ENCODE data around the gene COX17. TPM values are rescaled to one million over a fixed set of nuclear protein-coding genes. Genes with fewer than 3 reads are reported as not detected.

Gene COX17
- total and polyA plus RNA-seq, 2 experiments from 2014 or later = 56.8 to 146 TPM

- no peak for TF ChIP-seq CTCF (IDR thresholded peaks at IDR 0.05; ENCODE audit: low read depth, low read length)
- Histone ChIP-seq H3K27me3 (no peaks in the 10 kb centered on the region), H3K4me3 (peak overlapping the region; percentile 50), H3K36me3 (peaks cover 5% of the 10 kb centered on the region), H3K9me3 (ENCODE audit: low read depth) (no peaks in the 10 kb centered on the region), H3K27ac (peak overlapping the region; percentile 100), H3K4me1 (ENCODE audit: low read depth) (peaks cover 43% of the 10 kb centered on the region)
- no peak for DNase-seq (ENCODE audit: low read depth in 1 of 2, low spot score in 1 of 2)
Measured at GRCh38 chr3:119658994-119659393, 18.2 kb downstream of the COX17 start.

- Histone ChIP-seq H3K4me3 (peak overlapping the region; percentile 50), H3K27ac (peak overlapping the region; percentile 100), H3K36me3 (peaks cover 5% of the 10 kb centered on the region), H3K27me3 (no peaks in the 10 kb centered on the region), H3K9me3 (ENCODE audit: low read depth) (no peaks in the 10 kb centered on the region), H3K4me1 (ENCODE audit: low read depth) (peaks cover 42% of the 10 kb centered on the region)
- TF ChIP-seq CTCF (IDR thresholded peaks at IDR 0.05; ENCODE audit: low read depth, low read length) = no peak
- DNase-seq (ENCODE audit: low read depth in 1 of 2, low spot score in 1 of 2) = no peak
Measured at GRCh38 chr3:119657887-119658702, 19.1 kb downstream of the COX17 start.

GRCh38 chr3:119653876-119654275 is 23.3 kb downstream of the COX17 start:
- Histone ChIP-seq H3K27ac (peak overlapping the region; percentile 3), H3K27me3 (no peaks in the 10 kb centered on the region), H3K9me3 (ENCODE audit: low read depth) (no peaks in the 10 kb centered on the region), H3K4me1 (ENCODE audit: low read depth) (peaks cover 43% of the 10 kb centered on the region), H3K4me3 (no peak overlapping the region), H3K36me3 (peaks cover 19% of the 10 kb centered on the region)
- no peak for TF ChIP-seq CTCF (IDR thresholded peaks at IDR 0.05; ENCODE audit: low read depth, low read length)
- no peak for DNase-seq (ENCODE audit: low read depth in 1 of 2, low spot score in 1 of 2)

- Histone ChIP-seq H3K27ac (peak overlapping the region; percentile 71), H3K36me3 (peaks cover 31% of the 10 kb centered on the region), H3K9me3 (ENCODE audit: low read depth) (no peaks in the 10 kb centered on the region), H3K27me3 (no peaks in the 10 kb centered on the region), H3K4me3 (no peak overlapping the region), H3K4me1 (ENCODE audit: low read depth) (peaks cover 41% of the 10 kb centered on the region)
- no peak for DNase-seq (ENCODE audit: low read depth in 1 of 2, low spot score in 1 of 2)
- no peak for TF ChIP-seq CTCF (IDR thresholded peaks at IDR 0.05; ENCODE audit: low read depth, low read length)
Measured at GRCh38 chr3:119652306-119653033, 24.7 kb downstream of the COX17 start.

- Histone ChIP-seq H3K4me3 (no peak overlapping the region), H3K9me3 (ENCODE audit: low read depth) (no peaks in the 10 kb centered on the region), H3K4me1 (ENCODE audit: low read depth) (peaks cover 27% of the 10 kb centered on the region), H3K27me3 (no peaks in the 10 kb centered on the region), H3K36me3 (peaks cover 47% of the 10 kb centered on the region), H3K27ac (peak overlapping the region; percentile 61)
- DNase-seq (ENCODE audit: low read depth in 1 of 2, low spot score in 1 of 2) = peak in 1 of 2 donors; percentile 52
- TF ChIP-seq CTCF (IDR thresholded peaks at IDR 0.05; ENCODE audit: low read depth, low read length) = no peak
Measured at GRCh38 chr3:119649761-119650160, 27.4 kb downstream of the COX17 start.
